Measurements from ENCODE around the gene KLHL26.

KLHL26 gene

DNA sequence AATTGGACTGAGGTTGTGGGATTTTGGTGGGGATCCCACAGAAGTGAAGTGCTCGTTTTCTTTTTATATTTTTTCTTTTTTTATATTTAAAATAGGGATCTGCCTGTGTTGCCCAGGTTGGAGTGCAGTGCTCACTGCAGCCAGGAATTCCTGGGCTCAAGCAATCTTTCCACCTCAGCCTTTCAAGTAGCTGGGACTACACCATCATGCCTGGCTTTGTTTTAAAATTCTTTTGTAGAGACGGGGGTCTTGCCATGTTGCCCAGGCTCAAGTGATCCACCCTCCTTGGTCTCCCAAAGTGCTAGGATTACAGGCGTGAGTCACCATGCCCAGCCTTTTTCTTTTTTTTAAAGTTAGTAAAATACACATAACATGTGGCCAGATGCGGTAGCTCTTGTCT lies 67.2 kb downstream of the KLHL26 start:
- Histone ChIP-seq H3K4me3 (no peak overlapping the region), H3K27ac (no peak overlapping the region)
- no peak for DNase-seq (ENCODE audit: low spot score)
- TF ChIP-seq, protein P1, sequence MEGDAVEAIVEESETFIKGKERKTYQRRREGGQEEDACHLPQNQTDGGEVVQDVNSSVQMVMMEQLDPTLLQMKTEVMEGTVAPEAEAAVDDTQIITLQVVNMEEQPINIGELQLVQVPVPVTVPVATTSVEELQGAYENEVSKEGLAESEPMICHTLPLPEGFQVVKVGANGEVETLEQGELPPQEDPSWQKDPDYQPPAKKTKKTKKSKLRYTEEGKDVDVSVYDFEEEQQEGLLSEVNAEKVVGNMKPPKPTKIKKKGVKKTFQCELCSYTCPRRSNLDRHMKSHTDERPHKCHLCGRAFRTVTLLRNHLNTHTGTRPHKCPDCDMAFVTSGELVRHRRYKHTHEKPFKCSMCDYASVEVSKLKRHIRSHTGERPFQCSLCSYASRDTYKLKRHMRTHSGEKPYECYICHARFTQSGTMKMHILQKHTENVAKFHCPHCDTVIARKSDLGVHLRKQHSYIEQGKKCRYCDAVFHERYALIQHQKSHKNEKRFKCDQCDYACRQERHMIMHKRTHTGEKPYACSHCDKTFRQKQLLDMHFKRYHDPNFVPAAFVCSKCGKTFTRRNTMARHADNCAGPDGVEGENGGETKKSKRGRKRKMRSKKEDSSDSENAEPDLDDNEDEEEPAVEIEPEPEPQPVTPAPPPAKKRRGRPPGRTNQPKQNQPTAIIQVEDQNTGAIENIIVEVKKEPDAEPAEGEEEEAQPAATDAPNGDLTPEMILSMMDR (IDR thresholded peaks at IDR 0.05), result no peak

DNA sequence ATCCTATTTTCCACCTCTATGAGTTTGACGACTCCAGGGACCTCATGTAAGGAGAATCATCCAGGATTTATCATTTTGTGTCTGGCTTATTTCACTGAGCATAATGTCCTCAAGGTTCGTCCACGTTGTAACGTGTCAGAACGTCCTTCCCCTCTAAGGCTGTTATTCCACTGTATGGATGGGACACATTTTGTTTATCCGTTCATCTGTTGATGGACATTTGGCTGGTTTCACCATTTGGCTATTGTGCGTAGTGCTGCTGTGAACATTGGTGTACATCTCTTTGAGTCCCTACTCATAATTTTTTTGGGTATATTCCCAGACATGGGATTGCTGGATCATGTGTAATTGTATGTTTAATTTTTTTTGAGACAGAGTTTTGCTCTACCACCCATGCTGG lies 68.1 kb downstream of the KLHL26 start:
- TF ChIP-seq, protein P1 (IDR thresholded peaks at IDR 0.05), result no peak
- no peak for DNase-seq (ENCODE audit: low spot score)
- no peak overlapping the region for H3K27ac ChIP-seq
- H3K4me3 ChIP-seq, result no peak overlapping the region

DNA sequence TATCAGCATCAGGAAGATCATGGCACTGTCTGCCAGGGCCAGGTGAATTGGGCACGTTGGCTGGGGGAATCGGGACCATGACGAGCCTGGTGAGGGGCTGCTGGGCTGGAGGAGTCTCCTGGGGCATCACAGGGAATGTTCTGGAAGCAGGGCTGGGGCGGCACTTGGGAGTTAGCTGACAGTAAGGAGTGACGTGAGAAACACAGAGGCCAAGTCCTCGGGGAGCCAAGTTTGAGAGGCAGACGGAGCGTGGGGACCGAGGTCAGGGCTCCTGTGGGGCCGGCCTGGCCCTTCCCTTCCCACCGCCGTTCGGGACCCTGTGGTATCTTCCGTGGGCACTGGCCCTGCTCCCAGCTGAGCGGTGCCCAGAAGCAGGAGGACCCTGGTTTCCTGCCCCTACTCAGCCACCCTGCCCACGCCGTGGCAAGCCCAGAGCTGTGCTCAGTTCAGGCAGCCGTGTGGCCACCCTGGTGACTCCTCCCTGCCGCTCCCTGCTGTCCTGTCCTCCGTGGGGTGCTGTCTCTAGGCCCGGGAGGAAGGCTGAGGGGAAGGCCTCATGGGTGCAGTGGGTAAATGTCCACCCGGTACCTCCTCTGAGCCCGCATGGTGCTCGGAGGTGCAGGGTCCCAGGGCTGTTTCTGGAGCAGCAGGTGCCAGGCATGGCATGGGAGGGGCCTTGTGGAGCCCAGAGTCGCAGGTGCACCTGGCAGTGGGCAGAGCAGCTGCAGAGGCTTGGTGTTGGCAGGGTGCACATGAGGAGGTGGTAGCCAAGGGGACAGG lies 71.8 kb downstream of the KLHL26 start:
- Histone ChIP-seq H3K4me3 (no peak overlapping the region), H3K27ac (peak overlapping the region in 1 of 2 donors; percentile 9)
- TF ChIP-seq, protein P1 (IDR thresholded peaks at IDR 0.05), result no peak
- no peak for DNase-seq (ENCODE audit: low spot score)

DNA sequence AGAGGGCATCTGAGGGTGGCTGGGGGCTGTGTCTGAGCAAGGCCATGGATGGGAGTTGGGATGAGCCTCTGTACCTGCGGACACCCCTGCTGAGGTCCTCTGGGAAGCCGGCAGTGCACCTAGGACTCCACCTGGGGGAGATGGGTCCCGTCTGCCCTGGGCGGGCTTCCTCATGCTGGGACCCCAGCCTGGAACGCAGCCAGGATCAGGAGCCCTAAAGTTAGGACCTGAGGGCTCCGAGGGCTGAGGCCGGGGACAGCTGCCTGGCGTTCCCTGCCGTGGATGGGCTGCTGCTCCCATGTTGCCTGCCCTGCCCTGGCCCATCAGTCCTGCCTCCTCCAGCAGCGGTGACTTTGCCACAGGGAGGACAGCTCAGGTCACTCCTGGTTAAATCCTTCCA lies 72.7 kb downstream of the KLHL26 start:
- Histone ChIP-seq H3K27ac (no peak overlapping the region), H3K4me3 (no peak overlapping the region)
- TF ChIP-seq, protein P1 (IDR thresholded peaks at IDR 0.05), result no peak
- no peak for DNase-seq (ENCODE audit: low spot score)

DNA sequence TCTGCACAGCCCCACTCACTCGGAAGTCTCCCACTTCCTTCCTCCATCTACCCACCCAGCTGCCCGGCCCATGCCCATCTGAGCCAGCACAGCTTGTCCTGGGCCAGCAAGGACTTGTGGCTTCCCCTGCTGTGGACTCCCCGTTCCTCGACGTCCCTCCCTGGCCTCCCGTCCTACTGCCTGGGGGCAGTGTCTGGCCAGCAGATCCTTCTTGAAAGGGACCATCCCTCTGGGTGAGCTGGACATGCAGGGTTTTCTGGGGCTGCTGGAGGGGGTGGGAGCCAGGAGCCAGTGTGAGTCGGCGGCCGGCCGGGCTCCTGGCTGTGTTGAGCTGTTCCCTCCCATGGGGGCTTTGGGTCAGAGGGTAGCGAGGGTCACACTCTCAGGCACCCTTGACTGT lies 73.4 kb downstream of the KLHL26 start:
- no peak for DNase-seq (ENCODE audit: low spot score)
- Histone ChIP-seq H3K4me3 (no peak overlapping the region), H3K27ac (no peak overlapping the region)
- TF ChIP-seq, protein P1 (IDR thresholded peaks at IDR 0.05), result no peak

DNA sequence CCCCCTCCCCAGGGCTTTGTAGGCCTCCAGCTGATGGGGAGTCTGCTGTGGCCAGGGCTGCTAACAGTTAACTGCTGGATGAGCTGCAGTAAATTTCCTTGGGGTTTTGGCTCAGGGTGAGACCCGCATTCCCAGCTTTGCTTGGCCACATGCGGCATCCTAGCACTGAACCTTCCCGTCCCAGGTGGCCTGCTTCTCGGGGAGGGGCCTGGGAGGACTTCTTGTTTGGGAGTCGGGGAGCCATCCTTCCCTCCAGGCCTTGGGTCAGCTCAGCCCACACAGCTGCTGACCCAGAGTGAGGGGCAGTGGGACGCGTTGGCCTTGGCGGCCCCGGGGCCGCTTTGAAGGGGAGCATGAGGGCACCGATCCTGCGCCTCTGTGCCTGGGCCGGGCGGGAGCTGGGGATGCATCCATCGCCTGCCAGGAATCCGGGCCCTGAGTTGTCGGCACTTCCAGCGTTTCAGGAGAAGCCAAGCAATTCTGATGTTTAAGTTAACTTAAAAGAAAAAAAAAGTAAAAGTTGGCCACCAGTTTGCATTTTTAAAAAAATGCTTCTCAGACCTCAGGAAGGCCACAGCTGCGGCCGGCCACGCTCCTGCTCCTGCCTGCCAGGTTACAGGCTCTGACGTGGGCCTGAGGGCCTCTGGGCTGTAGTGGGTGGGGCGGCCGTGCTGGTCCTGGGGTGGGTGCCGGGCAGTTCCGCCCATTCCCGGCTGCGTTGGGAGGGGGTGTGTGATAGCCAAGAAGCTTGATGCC lies 74.3 kb downstream of the KLHL26 start:
- H3K27ac ChIP-seq, result peak overlapping the region in 1 of 2 donors; percentile 26
- DNase-seq (ENCODE audit: low spot score), result no peak
- TF ChIP-seq, protein P1 (IDR thresholded peaks at IDR 0.05), result no peak

More for the DNA sequence above, 74.3 kb downstream of the KLHL26 start:
- H3K4me3 ChIP-seq, result peak overlapping the region; percentile 25
